HepG2 (cell line): ENCODE data around the gene DNAH9. TPM values are rescaled to one million over a fixed set of nuclear protein-coding genes. Genes with fewer than 3 reads are reported as not detected.

Experiments
- ATAC-seq: fragments of 200-7000 bp; cut with Tn5 transposase; 3 replicates; pipeline ENCODE4 v1.9.1; 2020; ENCODE audit warnings: mild to moderate bottlenecking, moderate library complexity
- BruUV-seq: library from RNA; stranded (reverse); fragments of 400-500 nt; replicated peaks from 2 replicates; lab custom pipeline; 2021; lab: Mats Ljungman, UMichigan
- CTCF ChIA-PET: fragments of 300-600 bp; formaldehyde crosslinking; extraction: SDS; loops from one replicate; lab custom pipeline; 2021; ENCODE audit warnings: low total read pairs, inconsistent platforms, low intra/inter-chr PET ratio; lab: Yijun Ruan, JAX
- POLR2A ChIA-PET: fragments of 350-600 bp; sonication (Branson Sonifier 250); formaldehyde crosslinking; loops from one replicate; lab custom pipeline; 2020; ENCODE audit warnings: antibody characterized with exemption, inconsistent platforms; lab: Yijun Ruan, JAX
- DNase-seq: peaks from one replicate; pipeline ENCODE4 v3.0.0-alpha.2; 2015; ENCODE audit warnings: low spot score
- FAIRE-seq: peaks from 3 replicates; lab custom pipeline; 2011; peaks lifted over from hg19 to GRCh38; lab: Jason Lieb, UNC
- H2AFZ ChIP-seq: one replicate; pipeline ENCODE4 v1.6.1; 2011; ENCODE audit warnings: low read length, inconsistent platforms
- H3K27ac ChIP-seq: fragments of 300-600 bp; 3 replicates; pipeline ENCODE4 v1.8.0; 2011; ENCODE audit warnings: mixed run types, mild to moderate bottlenecking, mixed read lengths, low read length, inconsistent platforms; ENCODE audit not compliant: insufficient read depth; ENCODE audit errors: extremely low read length
- H3K27me3 ChIP-seq, 2 experiments: fragments of 200-600 bp in 1 of 2; 2 replicates in 1 of 2; 3 replicates in 1 of 2; pipeline versions ENCODE4 v1.6.0 to v1.8.0; 2011; ENCODE audit warnings: low read length in 2 of 2, mild to moderate bottlenecking in 2 of 2, moderate library complexity in 2 of 2, inconsistent platforms in 1 of 2; ENCODE audit not compliant: insufficient read depth in 2 of 2, control insufficient read depth in 1 of 2
- H3K36me3 ChIP-seq, 2 experiments: fragments of 200-600 bp in 1 of 2; replicated peaks in 1 of 2; 2 replicates in 1 of 2; 3 replicates in 1 of 2; pipeline versions ENCODE4 v1.5.1 to v1.8.0; 2011; ENCODE audit warnings: low read length in 2 of 2, inconsistent platforms in 1 of 2; ENCODE audit not compliant: insufficient read depth in 2 of 2, control insufficient read depth in 1 of 2
- H3K4me1 ChIP-seq: 2 replicates; pipeline ENCODE4 v1.5.1; 2012; ENCODE audit warnings: low read length, inconsistent platforms; ENCODE audit not compliant: insufficient read depth
- H3K4me2 ChIP-seq: 2 replicates; pipeline ENCODE4 v1.6.0; 2011; ENCODE audit warnings: low read depth, low read length, inconsistent platforms
- H3K4me3 ChIP-seq, 3 experiments: fragments of 200-600 bp in 1 of 3; sonication (generic), shearing (Covaris generic) in 1 of 3; replicated peaks in 1 of 3; 2 replicates each; pipeline ENCODE4 v1.5.1; 2011 to 2016; ENCODE audit warnings: low read length in 3 of 3, inconsistent platforms in 2 of 3, low read depth in 2 of 3, mild to moderate bottlenecking in 2 of 3, control low read depth in 1 of 3, mixed read lengths in 1 of 3; ENCODE audit not compliant: insufficient read depth in 1 of 3
- H3K79me2 ChIP-seq: one replicate; pipeline ENCODE4 v1.6.1; 2011; ENCODE audit warnings: low read length, inconsistent platforms; ENCODE audit not compliant: insufficient read depth
- H3K9ac ChIP-seq: 2 replicates; pipeline ENCODE4 v1.6.0; 2011; ENCODE audit warnings: mild to moderate bottlenecking, low read depth, low read length, inconsistent platforms; ENCODE audit not compliant: insufficient read depth
- H3K9me3 ChIP-seq: 2 replicates; pipeline ENCODE4 v1.5.1; 2012; ENCODE audit warnings: mild to moderate bottlenecking, low read length
- H4K20me1 ChIP-seq: 2 replicates; pipeline ENCODE4 v1.6.0; 2011; ENCODE audit warnings: inconsistent platforms, mild to moderate bottlenecking, low read length, moderate library complexity; ENCODE audit not compliant: insufficient read depth
- CEBPB ChIP-seq: IDR thresholded peaks from 2 replicates; pipeline ENCODE4 v1.6.1; 2011; ENCODE audit warnings: low read depth, low read length, improper control_type of control experiment, borderline replicate concordance
- KLF11 ChIP-seq: IDR thresholded peaks from 2 replicates; pipeline ENCODE4 v1.6.1; 2016; ENCODE audit warnings: missing compliant biosample characterization
- MLXIP ChIP-seq: sonication (generic); formaldehyde crosslinking; IDR thresholded peaks from 2 replicates; pipeline ENCODE4 v1.9.0; 2021; ENCODE audit warnings: missing genetic modification reagents, borderline replicate concordance
- POLR2A ChIP-seq, 2 experiments: IDR thresholded peaks; 2 replicates each; pipeline ENCODE4 v1.6.1; 2011; ENCODE audit warnings: low read depth in 2 of 2, low read length in 2 of 2, mild to moderate bottlenecking in 1 of 2, moderate library complexity in 1 of 2; ENCODE audit not compliant: insufficient read depth in 1 of 2
- SMARCE1 ChIP-seq: fragments of 450-650 bp; IDR thresholded peaks from 2 replicates; pipeline ENCODE4 v1.6.1; 2017; ENCODE audit warnings: borderline replicate concordance
- SNAPC2 ChIP-seq: sonication (generic); formaldehyde crosslinking; IDR thresholded peaks from 2 replicates; pipeline ENCODE4 v1.8.1; 2022; ENCODE audit warnings: mild to moderate bottlenecking, missing genetic modification reagents
- STAG1 ChIP-seq: sonication (generic); formaldehyde crosslinking; IDR thresholded peaks from 2 replicates; pipeline ENCODE4 v1.4.0; 2020; ENCODE audit warnings: missing genetic modification reagents
- TAF15 ChIP-seq: fragments of 200-400 bp; formaldehyde crosslinking; IDR thresholded peaks from one replicate; pipeline ENCODE4 v1.6.1; 2018; ENCODE audit warnings: mild to moderate bottlenecking, low read depth, low read length; ENCODE audit not compliant: poor library complexity, severe bottlenecking
- U2AF2 ChIP-seq: fragments of 200-400 bp; formaldehyde crosslinking; IDR thresholded peaks from 2 replicates; pipeline ENCODE4 v1.6.1; 2017; ENCODE audit warnings: low read depth, mild to moderate bottlenecking, low read length
- UBTF ChIP-seq: sonication (generic); formaldehyde crosslinking; IDR thresholded peaks from 2 replicates; pipeline ENCODE4 v1.4.0; 2020; ENCODE audit warnings: mild to moderate bottlenecking, missing genetic modification reagents
- ZFY ChIP-seq: sonication (generic); formaldehyde crosslinking; IDR thresholded peaks from 2 replicates; pipeline ENCODE4 v1.4.0; 2020; ENCODE audit warnings: missing genetic modification reagents
- ZKSCAN1 ChIP-seq: fragments of 150-350 bp; IDR thresholded peaks from 2 replicates; pipeline ENCODE4 v1.6.1; 2014; ENCODE audit warnings: low read length
- ZNF274 ChIP-seq: sonication (generic); formaldehyde crosslinking; IDR thresholded peaks from 2 replicates; pipeline ENCODE4 v1.5.1; 2020; ENCODE audit warnings: mild to moderate bottlenecking, missing genetic modification reagents
- ZNF839 ChIP-seq: sonication (generic); formaldehyde crosslinking; IDR thresholded peaks from 2 replicates; pipeline ENCODE4 v1.4.0; 2020; ENCODE audit warnings: missing genetic modification reagents, mild to moderate bottlenecking, borderline replicate concordance
- WGBS: methylation state at CpG from one replicate; pipeline ENCODE4 v1.1.6; 2017; ENCODE audit warnings: low lambda C conversion rate; 5-methylcytosine and 5-hydroxymethylcytosine counted together
- in situ Hi-C: cut with HindIII; loops from 2 replicates; pipeline ENCODE4 v1.10.0; 2017; ENCODE audit warnings: low pct_unique_long_range_greater_than_20kb; ENCODE audit not compliant: extremely low pct_ligation_motif_present
- intact Hi-C: fragments of 100-400 bp; cut with micrococcal nuclease; formaldehyde crosslinking; loops from one replicate; pipeline ENCODE4 v1.10.0; 2022; ENCODE audit not compliant: unreplicated experiment
- polyA plus RNA-seq, 8 experiments: library from polyadenylated mRNA; depleted of rRNA in 3 of 8; stranded (reverse) in 7 of 8; unstranded in 1 of 8; fragments of >200 nt; fragmentation: Illumina TruSeq in 4 of 8; extraction: Trizol in 4 of 8; gene quantifications; 2 replicates each; pipeline versions ENCODE4 v1.2.1 to v1.2.3, GENCODE V29; 2011 to 2016; ENCODE audit warnings: low read depth in 4 of 8, missing spikeins in 1 of 8, mixed read lengths in 1 of 8; ENCODE audit not compliant: insufficient read depth in 1 of 8
- total RNA-seq, 5 experiments: library from RNA; depleted of rRNA; stranded (reverse); fragments of >200 nt; fragmentation: Illumina TruSeq; extraction: Trizol; gene quantifications; 2 replicates each; pipeline ENCODE4 v1.2.3, GENCODE V29; 2016; ENCODE audit warnings: low read depth in 1 of 5
- TF ChIP-seq, protein P1 (sequence below): sonication (generic); formaldehyde crosslinking; IDR thresholded peaks from 2 replicates; pipeline ENCODE4 v1.8.0; 2022; ENCODE audit warnings: missing genetic modification reagents, low read depth, mild to moderate bottlenecking, borderline replicate concordance

The DNAH9 gene
- total and polyA plus RNA-seq, 2 of the 13 experiments (the other 11 are each of a cell fraction or from before 2014, with no cell fraction given), result not detected

- Histone ChIP-seq H2AFZ (no peak overlapping the region), H3K4me3 (no peak overlapping the region), H3K36me3 (no peaks in the 10 kb centered on the region), H3K27me3 (peaks cover 1 to 13% of the 10 kb centered on the region in 2 experiments; a peak in 2 of 5 replicates), H3K27ac (no peak overlapping the region), H3K4me2 (no peak overlapping the region), H3K79me2 (no peaks in the 10 kb centered on the region), H3K4me1 (no peaks in the 10 kb centered on the region), H3K9ac (no peak overlapping the region), H3K9me3 (no peaks in the 10 kb centered on the region), H4K20me1 (no peaks in the 10 kb centered on the region)
- DNase-seq, result no peak
- no TSS peak for BruUV-seq
- CTCF ChIA-PET, result no interaction called here
- intact Hi-C loops, result no loop called here
- no peak for TF ChIP-seq ZFY (CRISPR knock-in tag)
- TF ChIP-seq UBTF, result no peak
- TF ChIP-seq ZNF839 (CRISPR knock-in tag), result no peak
- no peak for TF ChIP-seq ZKSCAN1
- TF ChIP-seq SMARCE1, result no peak
- TF ChIP-seq U2AF2, result no peak
- TF ChIP-seq POLR2A (IDR thresholded peaks at IDR 0.05; ENCODE audit: insufficient read depth in 1 of 2, low read depth in 2 of 2, low read length in 2 of 2), result no peak
- POLR2A ChIA-PET, result no interaction called here
- in situ Hi-C loops, result no loop called here
- ATAC-seq, result no peak
- 14% methylated on average over 6 of the region's 6 CpGs for WGBS
- no peak for FAIRE-seq
These were observed 141.6 kb downstream of the DNAH9 start for GRCh38 chr17:11739848-11740247.

DNA sequence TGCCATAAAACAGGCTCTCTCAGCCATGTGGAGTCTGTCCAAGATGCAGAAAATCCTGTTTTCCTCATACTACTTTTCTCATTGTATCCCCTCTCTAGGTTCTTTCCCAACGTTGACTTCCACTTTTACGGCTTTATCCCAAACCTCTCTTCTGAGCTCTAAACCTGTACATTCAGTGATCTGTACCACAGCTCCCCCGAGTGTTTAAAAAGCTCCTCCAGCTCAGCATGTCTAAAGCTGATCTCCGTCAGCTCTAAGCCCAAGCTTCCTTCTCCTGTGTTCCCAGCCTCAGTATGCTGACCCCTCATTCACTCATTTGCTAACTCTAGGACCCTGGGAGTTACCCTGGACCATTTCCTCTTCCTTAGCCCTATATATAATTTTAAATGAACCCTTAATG lies 144.6 kb downstream of the DNAH9 start:
- Histone ChIP-seq H3K36me3 (no peaks in the 10 kb centered on the region), H3K27ac (no peak overlapping the region), H2AFZ (no peak overlapping the region), H3K4me2 (no peak overlapping the region), H3K4me3 (no peak overlapping the region), H3K27me3 (peaks cover 0 to 3% of the 10 kb centered on the region in 2 experiments; a peak in 1 of 5 replicates), H3K4me1 (no peaks in the 10 kb centered on the region), H4K20me1 (no peaks in the 10 kb centered on the region), H3K9me3 (no peaks in the 10 kb centered on the region), H3K9ac (no peak overlapping the region), H3K79me2 (no peaks in the 10 kb centered on the region)
- ATAC-seq (0 out of 3 replicates have a peak, but pooled peaks have one; percentile 35), DNase-seq (no peak), FAIRE-seq (no peak)
- POLR2A ChIA-PET, result no interaction called here
- 16% methylated on average over 4 of the region's 4 CpGs for WGBS
- intact Hi-C loops, result no loop called here
- no TSS peak for BruUV-seq
- CTCF ChIA-PET, result no interaction called here
- in situ Hi-C loops, result no loop called here
- peak; percentile 24 for TF ChIP-seq STAG1 (CRISPR knock-in tag)
- no peak for TF ChIP-seq ZNF274
- TF ChIP-seq SNAPC2 (CRISPR knock-in tag), result no peak
- no peak for TF ChIP-seq ZKSCAN1
- TF ChIP-seq MLXIP, result no peak
- no peak for TF ChIP-seq TAF15
- TF ChIP-seq KLF11 (CRISPR knock-in tag), result no peak
- no peak for TF ChIP-seq CEBPB
- TF ChIP-seq, protein P1, sequence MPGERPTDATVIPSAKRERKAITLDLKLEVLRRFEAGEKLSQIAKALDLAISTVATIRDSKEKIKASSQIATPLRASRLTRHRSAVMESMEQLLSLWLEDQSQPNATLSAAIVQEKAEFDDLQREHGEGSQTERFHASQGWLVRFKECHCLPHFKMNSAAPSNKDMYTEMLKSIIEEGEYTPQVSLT (CRISPR knock-in tag), result no peak
